GM12873 (cell line): ENCODE results near the gene METTL2B.
A peak's percentile ranks its signal among the peaks of the same experiment; 100 is the strongest.

ENCODE experiments used
- TF ChIP-seq, protein P1 (sequence below): IDR thresholded peaks from 2 replicates; pipeline ENCODE4 v1.5.1; 2012; ENCODE audit warnings: low read depth, mild to moderate bottlenecking, moderate library complexity, low read length, control low read depth; ENCODE audit not compliant: insufficient read depth; ENCODE audit errors: missing control alignments

The METTL2B gene

DNA sequence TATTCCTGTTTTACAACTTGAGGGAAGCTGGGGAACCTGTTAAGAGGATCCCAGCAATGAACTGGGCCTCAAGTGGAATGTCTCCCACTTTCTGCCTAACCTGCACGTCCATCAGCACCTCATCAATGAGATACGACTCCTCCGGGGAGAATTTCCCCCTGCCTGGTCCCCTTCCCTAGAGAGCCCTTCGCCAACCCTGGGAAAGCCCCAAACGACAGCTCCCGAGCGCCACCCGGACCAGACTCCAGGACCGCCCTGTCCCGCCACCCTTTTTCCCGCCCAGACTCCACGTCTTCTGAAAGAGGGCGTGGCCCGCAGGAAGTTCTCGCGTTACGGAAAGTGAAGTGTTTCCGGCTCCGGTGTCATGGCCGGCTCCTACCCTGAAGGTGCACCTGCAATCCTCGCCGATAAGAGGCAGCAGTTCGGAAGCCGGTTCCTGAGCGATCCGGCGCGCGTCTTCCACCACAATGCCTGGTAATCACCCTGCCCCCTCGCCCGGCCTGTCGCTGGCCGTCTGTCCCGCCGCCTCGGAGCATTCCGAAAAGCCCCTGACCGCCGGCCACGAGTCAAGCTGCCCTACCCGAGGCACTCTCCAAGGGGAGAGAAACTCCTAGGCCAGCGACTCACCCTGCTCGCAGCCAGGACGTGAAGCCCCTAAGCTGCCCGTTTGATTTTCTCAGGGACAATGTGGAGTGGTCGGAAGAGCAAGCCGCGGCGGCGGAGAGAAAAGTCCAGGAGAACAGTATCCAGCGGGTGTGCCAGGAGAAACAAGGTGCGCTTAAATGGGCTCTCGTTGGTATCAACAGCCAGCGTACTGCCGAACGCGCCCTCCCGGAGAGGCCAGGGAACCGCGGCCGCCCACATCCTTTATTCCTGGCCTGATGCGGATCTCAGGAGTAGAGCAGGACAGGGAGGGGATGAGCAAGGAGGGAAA, at the start of gene METTL2B:
METTL2B (plus strand) TSS at position 347 of the 934 bp plus-strand sequence; CDS start at position 365, 18 bp downstream.
- TF ChIP-seq, protein P1, sequence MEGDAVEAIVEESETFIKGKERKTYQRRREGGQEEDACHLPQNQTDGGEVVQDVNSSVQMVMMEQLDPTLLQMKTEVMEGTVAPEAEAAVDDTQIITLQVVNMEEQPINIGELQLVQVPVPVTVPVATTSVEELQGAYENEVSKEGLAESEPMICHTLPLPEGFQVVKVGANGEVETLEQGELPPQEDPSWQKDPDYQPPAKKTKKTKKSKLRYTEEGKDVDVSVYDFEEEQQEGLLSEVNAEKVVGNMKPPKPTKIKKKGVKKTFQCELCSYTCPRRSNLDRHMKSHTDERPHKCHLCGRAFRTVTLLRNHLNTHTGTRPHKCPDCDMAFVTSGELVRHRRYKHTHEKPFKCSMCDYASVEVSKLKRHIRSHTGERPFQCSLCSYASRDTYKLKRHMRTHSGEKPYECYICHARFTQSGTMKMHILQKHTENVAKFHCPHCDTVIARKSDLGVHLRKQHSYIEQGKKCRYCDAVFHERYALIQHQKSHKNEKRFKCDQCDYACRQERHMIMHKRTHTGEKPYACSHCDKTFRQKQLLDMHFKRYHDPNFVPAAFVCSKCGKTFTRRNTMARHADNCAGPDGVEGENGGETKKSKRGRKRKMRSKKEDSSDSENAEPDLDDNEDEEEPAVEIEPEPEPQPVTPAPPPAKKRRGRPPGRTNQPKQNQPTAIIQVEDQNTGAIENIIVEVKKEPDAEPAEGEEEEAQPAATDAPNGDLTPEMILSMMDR = peak; percentile 59

DNA sequence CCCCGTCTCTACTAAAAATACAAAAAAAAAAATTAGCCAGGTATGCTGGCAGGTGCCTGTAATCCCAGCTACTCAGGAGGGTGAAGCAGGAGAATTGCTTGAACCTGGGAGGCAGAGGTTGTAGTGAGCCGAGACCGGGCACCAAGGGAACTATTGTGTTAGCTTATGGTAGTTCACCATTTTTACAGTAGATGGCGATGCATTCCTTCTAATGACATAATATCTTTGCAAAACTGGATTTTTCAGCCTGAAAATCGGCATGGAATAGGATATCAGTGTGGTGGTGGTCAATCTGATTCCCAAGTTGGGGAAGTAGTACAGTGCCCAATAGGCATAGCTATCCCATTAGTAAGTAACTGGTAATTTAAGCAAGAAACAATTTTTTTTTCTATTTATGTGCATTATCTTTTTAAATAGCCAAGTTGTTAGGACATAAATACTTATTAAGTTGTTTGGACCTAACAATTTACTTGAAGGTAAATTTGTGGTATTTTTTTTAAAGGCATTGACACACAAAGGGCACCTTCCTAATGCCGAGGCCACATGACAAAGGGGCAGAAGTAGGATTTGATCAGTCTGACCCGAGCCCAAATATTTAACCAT, 49.2 kb upstream of the METTL2B start:
- TF ChIP-seq, protein P1 = peak; percentile 69

DNA sequence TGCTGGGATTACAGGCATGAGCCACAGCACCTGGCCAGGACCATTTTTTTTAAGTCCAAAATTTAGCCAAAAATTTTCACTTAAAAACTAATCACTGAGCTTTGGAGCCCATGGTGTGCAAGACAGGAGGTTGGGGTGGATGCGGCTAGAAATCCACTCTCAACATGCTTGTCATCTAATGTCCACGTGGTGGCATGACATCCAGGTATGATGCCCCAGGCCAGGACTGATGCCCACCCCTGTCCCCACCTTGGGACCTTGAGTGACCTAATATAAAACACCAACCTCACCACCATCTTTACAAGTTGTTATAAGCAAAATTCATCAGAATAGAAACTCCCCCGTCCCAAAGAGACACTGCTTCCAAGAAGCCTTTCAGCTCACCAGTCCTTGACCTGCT, 46.3 kb upstream of the METTL2B start:
- TF ChIP-seq, protein P1 = peak; percentile 17

GRCh38 chr7:128431221-128431620, 45.3 kb upstream of the METTL2B start:
- TF ChIP-seq, protein P1 = no peak

- TF ChIP-seq, protein P1 = no peak
Observed at GRCh38 chr7:128431754-128432153, 44.8 kb upstream of the METTL2B start.

DNA sequence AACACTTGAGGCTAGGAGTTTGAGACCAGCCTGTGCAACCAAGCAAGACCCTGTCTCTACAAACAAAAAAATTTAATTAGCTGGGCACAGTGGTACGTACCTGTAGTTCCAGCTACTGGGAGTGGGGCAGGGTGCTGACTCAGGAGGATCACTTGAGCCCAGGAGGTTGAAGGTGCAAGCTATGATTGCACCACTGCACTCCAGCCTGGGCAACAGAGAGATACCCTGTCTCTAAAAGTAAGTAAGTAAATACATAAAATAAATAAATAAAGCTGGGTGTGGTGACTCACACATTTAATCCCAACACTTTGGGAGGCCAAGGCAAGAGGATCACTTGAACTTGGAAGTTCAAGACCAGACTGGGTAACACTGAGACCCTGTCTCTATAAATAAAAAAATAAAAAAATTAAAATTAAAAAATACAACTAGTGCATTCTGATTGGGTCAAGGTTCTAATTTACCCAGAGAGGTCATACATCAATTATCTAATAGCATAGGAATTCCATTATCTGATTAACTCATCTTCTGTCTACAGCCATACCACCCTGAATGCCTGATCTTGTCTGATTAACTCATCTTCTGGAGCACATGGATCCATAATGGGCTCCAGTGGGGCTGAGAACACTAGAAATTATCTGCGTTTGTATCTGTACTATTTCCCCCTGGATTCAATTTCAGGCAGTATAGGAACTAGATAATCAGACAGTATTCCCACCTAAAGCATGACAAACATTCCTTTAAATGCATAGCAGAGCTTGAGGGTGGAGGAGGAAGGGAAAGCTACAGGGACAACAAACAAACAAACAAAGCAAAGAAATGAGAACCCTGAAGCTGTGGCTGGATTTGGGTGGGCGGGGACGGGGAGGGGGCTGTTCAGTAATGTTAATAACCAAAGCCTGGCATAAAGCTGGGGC, 41.9 kb upstream of the METTL2B start:
- TF ChIP-seq, protein P1 = no peak
